ENCODE measurements around the gene ITGB1BP1. TPM values are rescaled to one million over a fixed set of nuclear protein-coding genes. Genes with fewer than 3 reads are reported as not detected.
A peak's percentile ranks its signal among the peaks of the same experiment; 100 is the strongest.

ITGB1BP1 gene
- total RNA-seq, 2 donors from 2014 or later, result 107 to 161 TPM

DNA sequence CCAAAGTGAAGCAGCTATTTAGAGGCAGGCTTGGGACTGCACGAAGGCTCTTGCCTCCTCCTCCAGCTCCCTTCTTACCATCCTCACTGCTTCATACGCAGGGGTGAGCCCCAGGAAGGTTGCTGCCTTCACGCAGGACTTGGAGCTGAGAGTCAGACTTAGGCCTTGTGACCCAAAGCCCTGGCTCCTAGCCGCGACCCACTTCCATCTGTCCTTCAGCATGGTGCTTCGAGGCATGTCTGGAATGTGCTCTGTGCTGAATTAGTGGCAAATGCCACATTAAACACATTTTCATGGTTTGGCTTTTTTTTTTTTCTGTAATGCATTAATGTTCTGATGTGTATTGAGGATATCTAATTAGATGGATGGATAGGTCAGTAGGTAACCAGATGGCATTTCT lies 37.5 kb downstream of the ITGB1BP1 start:
- intact Hi-C loops (cut with DNase I), result no loop called here
- ATAC-seq, result no peak

DNA sequence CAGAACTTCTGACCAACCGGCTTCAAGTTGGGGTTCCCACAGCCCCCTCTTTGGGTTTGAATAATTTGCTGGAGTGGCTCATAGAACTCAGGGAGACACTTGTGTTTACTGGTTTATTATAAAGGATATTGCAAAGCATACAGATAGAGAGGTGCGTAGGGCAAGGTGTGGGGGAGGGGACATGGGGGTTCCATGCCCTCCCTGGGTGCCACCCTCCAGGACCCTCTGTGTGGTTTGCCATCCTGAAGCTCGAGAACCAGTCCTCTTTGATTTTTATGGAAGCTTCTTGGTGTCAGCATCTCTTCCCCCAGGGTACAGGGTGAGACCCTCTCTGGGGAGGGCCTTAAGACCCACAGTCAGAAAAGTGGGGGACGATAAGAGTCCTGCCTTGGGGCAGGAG lies 38.8 kb downstream of the ITGB1BP1 start:
- ATAC-seq (no peak), DNase-seq (no peak)
- intact Hi-C loops (cut with DNase I), result no loop called here

More for the DNA sequence above, 37.5 kb downstream of the ITGB1BP1 start:
- no peak for DNase-seq

DNA sequence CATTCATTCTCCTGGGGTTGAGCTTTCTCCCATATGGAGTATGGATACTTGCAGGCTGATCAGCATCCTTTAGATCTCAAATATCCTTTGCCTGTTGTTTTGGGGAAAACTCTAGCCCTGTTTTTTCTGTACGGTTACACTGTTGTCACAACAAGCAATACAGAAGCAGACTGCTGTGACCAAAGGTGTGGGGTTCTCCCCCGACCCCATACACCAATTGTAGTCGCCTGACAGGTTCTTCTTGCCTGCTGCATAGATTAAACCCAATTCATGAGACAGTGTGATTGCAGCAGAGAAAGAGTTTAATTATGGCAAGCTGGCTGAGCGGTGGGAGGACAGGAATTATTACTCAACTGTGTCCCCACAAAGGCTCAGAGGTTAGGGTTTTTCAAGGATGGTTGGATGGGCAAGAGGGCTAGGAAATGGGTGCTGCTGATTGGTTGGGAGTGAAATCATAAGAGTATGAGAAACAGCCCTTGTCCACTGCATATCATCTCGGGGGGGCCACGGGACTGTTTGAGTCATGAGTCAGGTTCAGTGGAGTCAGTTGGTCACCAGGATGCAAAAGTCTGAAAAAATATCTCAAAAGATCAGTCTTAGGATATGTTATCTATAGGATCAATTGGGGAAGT lies 40.6 kb downstream of the ITGB1BP1 start:
- no peak for DNase-seq
- no peak for ATAC-seq
- intact Hi-C loops (cut with DNase I), result no loop called here

DNA sequence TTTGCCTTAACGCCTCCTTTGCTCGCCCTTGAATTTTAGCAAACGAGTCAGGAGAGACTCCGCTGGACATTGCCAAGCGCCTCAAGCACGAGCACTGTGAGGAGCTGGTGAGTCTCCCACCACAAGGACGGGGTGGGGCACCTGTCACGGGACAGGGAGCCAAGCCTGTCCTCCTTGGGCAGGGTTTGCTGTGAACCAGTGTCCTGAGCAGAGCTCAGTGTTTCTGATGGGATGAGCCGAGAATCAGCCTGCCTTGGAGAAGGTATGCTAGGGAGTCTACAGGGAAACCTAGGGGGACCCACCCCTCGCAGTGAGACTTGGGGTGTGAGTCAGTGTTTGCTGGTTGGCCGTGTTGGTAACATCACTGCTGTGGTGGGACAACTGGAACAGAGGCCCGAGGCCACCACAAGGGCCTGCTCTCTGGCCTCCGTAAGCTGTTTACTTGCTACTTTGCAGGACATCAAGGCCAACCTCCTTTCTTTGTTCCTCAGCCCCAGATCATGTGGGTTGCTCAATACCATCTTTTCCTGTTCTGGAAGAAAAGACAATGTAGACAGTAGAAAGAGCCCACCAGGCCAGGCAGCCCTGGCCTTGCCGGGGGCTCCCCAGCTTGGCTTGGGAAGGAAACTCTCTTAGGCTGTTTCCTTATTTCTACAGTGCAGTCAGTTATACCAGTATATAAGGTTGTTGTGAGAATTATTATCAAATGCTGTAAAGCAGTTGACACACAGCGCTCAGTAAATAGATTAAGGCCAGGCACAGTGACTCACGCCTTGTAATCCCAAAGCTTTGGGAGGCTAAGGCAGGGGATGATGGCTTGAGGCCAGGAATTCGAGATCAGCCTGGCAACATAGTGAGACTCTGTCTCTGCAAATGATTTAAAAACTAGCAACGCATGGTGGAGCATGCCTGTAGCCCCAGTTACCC lies 42.4 kb downstream of the ITGB1BP1 start:
- ATAC-seq (peak; percentile 58 to 62), DNase-seq (peak; percentile 57)
- intact Hi-C loops (cut with DNase I), result no loop called here

DNA sequence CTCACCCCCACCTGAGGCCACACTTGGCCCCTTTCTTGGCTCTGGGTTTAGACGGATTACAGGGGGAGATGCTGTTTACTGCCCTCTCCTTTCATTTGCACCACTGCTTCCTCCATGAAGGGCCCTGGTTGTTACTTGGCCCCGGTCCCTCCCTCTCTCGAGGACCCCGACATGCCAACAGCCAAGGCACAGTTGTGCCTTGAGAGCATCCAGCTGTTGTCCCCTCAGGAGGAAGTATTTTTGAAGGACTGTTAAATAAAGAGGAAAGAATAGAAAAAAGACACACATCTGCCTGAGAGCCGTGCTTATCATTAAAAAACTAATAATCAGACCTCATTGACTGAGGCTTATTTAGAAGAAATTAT lies 44.0 kb downstream of the ITGB1BP1 start:
- intact Hi-C loops (cut with DNase I), result loop anchor here in 1 of 2 donors (10.0 kb wide), 1 partner anchor 235 kb away; no protein-coding TSS in a partner anchor
- ATAC-seq (no peak), DNase-seq (no peak)

DNA sequence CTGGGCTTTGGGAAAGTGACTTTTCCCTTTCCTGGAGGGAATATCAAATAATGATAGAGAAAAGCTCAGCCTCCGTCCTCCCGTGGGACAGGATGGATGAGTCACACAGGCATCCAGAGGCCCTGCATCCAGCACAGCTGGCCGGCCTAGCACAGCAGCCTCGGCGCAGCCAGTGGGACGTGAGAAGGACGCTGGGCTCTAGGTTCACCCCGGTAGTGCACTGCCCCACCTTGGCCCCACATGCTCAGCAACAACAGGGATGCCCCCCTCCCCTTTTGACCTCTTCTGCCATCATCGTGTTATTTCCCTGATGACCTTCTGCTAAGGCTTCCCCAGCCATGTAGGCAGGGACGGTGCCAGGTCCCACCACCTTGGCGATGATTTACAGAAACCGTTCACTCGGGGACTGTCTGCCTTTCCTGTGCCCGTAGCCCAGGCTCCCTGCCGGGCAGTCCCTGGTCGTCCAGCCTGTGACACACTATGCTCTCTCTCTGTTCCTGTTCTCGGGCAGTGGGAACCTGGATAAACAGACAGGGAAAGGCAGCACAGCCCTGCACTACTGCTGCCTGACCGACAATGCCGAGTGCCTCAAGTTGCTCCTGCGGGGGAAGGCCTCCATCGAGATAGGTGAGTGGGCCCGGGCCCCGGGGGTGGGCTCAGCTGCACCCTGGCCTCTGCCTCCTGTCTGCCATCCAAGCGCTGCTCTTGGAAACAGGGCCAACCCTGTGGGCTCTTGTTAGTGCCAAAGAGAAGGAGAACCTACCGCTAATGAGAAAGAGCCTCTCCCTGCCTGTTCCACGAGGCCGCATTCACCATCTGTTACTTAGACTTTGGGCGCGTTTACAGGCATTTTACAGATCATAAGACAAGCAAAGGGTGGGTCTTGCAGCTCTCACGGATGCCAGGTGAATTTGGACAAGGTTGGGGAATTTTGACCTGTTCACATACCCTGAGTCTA lies 44.6 kb downstream of the ITGB1BP1 start:
- peak; percentile 85 for DNase-seq
- intact Hi-C loops (cut with DNase I), result loop anchor here in 1 of 2 donors (10.0 kb wide), 1 partner anchor 234 kb away; no protein-coding TSS in a partner anchor

DNA sequence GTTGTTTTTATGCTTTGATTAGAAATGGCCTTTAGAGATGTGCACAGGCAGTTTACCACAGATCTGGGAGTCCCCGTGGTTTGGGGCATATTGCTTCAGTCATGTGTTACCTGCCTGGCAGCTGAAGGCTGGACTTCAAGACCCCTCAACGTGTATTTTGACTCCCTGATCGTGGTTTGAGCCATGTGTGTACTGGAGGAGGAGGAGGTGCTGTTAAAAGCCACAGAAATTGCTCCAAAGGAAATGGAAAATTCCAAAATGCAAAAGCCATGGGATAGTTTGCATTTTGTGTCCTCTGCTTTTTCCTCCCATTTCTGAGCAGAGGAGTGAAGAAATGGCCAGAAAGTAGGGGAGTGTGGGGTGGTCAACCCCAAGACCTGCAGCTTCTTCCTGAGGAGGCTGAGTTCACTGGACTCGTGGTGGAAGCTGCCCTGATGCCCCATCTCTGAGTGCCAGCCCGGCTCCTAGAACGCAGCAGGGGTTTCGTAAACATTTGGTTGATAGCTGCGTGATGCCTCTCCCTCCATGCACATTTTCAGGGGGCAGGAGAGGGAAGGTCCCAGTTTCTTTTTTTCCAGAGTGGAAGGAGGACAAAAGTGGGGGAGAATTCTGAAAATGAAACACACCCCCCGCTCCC lies 45.7 kb downstream of the ITGB1BP1 start:
- intact Hi-C loops (cut with DNase I), result loop anchor here in 1 of 2 donors (10.0 kb wide), 1 partner anchor 233 kb away; no protein-coding TSS in a partner anchor
- ATAC-seq (no peak), DNase-seq (no peak)

More for the DNA sequence above, 44.6 kb downstream of the ITGB1BP1 start:
- peak; percentile 81 to 84 for ATAC-seq

DNA sequence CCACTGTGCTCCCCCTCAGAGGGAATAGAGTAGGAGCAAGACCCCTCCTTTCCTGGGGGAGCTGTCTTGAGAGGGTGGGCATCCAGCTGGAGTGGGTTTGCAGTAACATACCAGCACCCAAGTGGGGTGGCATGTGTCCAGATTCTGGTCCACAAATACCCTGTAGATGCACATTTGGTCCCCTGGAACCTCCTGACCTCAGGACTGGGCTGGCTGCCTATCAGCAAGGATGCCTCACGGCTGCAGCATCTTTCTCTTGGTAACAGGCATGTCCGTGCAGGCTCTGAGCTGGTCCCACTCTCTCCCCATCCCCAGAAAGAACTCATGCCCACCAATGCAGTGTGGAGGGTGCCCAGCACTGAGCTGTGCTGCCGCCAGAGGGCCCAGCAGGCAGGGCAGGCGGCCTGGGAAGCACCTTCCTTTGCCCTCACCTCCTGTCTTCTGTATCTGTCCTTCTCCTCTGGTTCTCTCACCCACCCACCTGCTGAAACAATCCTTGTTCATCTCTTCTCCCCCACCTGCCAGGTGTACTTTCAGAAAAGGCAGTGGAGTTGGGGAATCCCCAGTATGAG lies 47.4 kb downstream of the ITGB1BP1 start:
- DNase-seq, result no peak
- intact Hi-C loops (cut with DNase I), result loop anchor here in 1 of 2 donors (10.0 kb wide), 1 partner anchor 231 kb away; no protein-coding TSS in a partner anchor
- no peak for ATAC-seq

DNA sequence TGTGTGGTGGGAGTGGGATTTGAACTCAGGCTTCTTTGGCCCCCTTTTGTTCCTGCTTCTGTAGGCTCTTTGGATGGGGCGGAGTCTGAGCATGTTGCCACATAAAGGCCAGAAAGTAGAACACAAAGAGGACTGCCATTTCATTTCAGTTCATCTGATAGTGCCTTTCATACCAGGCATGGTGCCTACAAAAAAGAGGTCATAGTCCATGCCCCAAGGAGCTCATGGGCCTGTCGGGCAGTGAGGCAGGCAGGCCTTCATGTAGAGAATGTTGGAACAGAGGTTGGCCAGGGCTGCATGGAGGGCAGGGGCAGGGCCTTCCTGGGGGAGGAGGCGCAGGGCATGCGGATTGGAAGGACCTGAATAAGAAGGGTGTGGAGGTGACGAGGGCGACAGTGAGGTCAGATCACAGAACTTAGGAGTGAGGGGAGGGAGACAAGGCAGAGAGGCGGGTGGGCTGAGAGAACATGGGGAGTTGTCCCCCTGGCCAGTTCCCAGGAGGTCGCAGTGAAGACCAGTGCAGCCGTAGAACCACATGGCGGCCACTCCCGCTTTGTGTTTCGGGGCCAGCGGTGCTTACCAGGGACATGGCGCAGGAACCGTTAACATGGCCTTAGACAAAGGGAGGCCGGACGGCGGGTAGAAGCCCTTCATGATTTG lies 49.1 kb downstream of the ITGB1BP1 start:
- DNase-seq (no peak), ATAC-seq (peak in 1 of 2 donors; percentile 54)
- intact Hi-C loops (cut with DNase I), result loop anchor here in 1 of 2 donors (10.0 kb wide), 1 partner anchor 229 kb away; no protein-coding TSS in a partner anchor

DNA sequence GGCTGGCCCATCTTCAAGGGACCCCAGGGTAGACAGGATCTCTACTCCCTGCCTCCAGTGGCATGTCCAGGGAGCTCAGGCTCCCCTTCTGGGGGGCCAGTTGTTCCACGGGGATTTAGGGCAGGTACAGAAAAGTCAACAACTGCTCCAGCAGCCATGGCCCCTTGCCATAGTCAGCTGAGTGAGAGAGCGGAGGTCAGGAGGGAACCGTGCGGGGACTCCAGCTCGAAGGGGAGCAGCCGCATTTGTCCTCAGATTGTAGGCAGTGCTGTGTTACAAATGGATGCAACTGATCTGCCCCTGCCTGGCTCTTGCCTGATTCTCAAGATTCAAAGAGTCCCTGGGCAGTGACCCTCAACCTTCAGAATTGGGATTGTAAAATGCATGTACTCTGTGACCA lies 49.9 kb downstream of the ITGB1BP1 start:
- ATAC-seq (no peak), DNase-seq (no peak)
- intact Hi-C loops (cut with DNase I), result loop anchor here in 1 of 2 donors (10.0 kb wide), 1 partner anchor 229 kb away; no protein-coding TSS in a partner anchor

DNA sequence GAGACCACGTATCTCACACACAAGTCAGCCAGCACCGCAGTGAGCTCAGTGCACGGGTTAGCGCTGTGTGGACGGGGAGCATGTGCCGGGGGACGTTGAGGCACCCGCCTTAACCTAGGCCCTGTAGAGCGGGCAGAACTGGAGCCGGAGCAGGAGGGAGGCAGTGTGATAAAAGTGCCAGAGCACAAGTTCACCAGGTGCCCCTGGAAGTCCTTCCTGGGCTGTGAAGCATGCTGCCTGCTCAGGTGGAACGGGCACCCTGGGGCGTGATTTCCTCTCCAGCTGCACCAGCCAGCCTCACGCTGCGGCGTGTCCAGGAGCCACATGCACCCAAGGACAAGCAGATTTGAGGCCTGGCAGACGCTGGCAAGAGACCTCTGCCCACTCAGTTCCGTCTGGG lies 50.3 kb downstream of the ITGB1BP1 start:
- DNase-seq, result no peak
- no peak for ATAC-seq
- intact Hi-C loops (cut with DNase I), result loop anchor here in 1 of 2 donors (10.0 kb wide), 1 partner anchor 228 kb away; no protein-coding TSS in a partner anchor

DNA sequence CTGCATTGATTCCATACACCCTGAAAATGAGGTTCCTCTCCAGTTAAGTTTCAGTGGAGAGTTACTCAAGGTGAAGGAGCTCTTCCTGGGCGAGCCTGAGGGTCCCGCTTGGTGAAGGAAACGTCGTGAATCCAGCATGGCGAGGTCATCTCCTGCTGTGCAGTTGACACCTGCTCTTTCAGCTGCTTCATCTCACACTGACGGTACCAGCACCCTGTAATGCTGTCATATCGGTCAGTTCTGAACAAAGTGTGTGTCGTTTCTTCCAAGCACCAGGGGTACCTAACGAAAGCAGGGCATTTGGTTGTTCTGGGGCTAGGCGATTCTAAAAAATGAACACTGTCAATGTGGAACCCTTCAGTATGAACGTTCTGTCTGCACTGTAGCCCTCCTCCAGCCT lies 52.6 kb downstream of the ITGB1BP1 start:
- ATAC-seq (no peak), DNase-seq (no peak)
- intact Hi-C loops (cut with DNase I), result loop anchor here in 1 of 2 donors (10.0 kb wide), 1 partner anchor 226 kb away; no protein-coding TSS in a partner anchor

DNA sequence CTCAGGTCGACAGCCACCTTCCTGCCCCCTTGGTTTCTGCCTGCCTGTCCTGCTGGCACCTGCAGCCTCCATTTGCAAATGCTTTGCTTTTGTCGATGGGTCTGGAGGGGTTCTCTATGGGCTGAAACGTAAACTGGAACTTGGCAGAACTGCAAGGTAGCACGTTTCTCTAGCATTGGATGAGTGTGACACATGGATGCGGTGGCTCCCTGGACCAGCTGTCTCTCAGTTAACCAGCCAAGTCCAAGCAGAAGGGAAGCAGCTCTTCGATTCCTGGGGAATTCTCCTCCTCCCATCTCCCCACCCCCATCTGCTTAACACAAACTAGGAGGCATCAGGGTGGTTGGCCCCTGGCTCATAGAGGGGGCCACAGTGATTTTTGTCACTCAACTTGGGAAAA lies 57.3 kb downstream of the ITGB1BP1 start:
- intact Hi-C loops (cut with DNase I), result no loop called here
- no peak for ATAC-seq

DNA sequence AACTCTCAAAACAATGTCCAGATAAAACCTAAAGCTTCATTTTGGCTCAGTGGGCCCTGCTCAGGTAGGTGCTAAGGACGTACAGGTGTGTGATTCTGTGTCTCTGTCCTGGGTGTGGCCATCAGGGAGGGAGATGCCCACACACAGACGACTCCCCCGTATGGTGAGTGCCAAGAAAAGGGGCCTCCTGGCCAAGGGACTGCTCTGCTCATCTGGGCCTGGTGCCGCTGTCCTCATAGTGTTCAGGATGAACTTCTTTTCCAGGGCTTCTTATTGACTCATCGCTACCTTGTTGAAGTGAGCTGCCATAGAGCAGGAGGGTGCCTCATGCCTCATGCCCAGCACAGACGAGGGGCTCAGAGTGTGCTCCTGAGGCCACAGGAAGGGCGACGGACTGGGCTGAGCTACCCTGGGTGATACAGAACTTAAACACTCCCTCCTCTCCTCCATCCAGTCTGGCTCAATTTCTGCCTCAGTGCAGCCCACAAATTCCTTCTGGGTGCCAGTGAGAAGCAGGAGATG lies 57.8 kb downstream of the ITGB1BP1 start:
- intact Hi-C loops (cut with DNase I), result no loop called here
- peak in 1 of 2 donors; percentile 23 for ATAC-seq
- no peak for DNase-seq

More for the DNA sequence above, 57.3 kb downstream of the ITGB1BP1 start:
- DNase-seq, result no peak

DNA sequence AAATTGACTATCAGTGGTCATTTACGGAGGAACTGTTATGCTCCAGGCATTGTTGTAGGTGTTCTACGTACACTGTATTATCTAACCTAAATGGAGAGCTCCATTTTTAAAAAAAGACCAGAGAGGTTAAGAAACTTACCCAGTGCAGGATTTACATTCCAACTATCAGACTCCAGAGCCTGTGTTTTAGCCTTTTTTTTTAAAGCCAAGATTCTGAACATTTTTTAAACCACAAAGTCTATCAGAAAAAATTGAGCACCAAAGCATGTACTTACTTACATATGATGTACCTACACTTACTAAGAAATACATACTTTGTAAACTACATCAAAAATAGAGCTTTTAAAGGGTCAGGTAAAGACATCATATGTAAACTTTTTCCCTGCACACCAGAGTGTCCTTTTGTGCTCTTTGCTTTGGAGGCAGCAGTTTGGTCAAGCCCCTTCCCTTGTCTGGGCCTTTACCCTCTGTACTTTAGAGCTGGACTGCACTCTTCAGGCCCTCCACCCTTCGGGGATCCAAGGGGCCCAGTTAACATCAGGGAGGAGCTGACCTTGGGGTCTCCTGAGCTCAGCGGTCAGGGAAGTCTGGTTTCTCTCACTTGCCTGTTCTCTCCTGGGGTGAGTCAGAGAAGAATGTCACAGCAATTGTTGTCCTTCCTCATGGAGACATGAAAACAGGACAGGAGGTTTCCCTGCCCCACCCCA lies 58.4 kb downstream of the ITGB1BP1 start:
- ATAC-seq (peak in 1 of 2 donors; percentile 41), DNase-seq (no peak)
- intact Hi-C loops (cut with DNase I), result no loop called here

DNA sequence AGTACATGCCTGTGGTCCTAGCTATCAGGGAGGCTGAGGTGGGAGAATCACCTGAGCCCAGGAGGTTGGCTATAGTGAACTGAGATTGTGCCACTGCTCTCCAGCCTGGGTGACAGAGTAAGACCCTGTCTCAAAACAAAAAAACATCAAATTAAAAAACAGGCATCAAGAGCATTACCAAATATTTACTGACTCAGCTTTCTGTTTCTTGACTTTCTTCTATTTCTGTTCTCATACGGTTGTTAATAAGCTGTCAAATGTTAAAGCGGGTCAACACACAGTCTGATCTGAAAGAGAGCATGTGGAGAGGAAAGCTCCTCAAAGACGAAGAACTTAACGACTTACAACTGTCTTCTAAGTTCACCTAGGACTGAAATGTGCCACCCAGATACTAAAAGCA lies 59.0 kb downstream of the ITGB1BP1 start:
- ATAC-seq, result no peak

DNA sequence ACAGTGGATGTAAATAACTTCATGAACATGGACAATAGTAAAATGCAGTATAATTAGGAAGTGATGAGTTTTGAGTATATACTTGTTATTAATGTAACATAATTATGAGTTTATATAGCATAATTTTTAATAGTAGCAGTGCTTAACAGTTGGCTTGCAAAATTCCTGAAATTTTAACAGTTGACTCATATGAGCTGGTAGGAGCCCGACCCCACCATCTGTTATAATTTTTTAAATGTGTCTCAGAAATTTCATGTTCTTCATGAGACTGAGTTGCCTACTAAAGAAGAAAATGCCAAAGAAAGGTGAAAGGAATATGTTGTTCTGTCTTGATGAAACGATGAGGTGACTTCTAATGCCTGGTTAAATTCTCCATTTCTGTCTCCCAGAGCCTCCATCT lies 62.6 kb downstream of the ITGB1BP1 start:
- ATAC-seq, result no peak
- intact Hi-C loops (cut with DNase I), result no loop called here
- DNase-seq, result no peak

More for the DNA sequence above, 59.0 kb downstream of the ITGB1BP1 start:
- no peak for DNase-seq
- intact Hi-C loops (cut with DNase I), result no loop called here

Data from left cardiac atrium (tissue), 4 donors.